ENCODE results near the gene KCTD21.
A peak's percentile ranks its signal among the peaks of the same experiment; 100 is the strongest.

Gene KCTD21

DNA sequence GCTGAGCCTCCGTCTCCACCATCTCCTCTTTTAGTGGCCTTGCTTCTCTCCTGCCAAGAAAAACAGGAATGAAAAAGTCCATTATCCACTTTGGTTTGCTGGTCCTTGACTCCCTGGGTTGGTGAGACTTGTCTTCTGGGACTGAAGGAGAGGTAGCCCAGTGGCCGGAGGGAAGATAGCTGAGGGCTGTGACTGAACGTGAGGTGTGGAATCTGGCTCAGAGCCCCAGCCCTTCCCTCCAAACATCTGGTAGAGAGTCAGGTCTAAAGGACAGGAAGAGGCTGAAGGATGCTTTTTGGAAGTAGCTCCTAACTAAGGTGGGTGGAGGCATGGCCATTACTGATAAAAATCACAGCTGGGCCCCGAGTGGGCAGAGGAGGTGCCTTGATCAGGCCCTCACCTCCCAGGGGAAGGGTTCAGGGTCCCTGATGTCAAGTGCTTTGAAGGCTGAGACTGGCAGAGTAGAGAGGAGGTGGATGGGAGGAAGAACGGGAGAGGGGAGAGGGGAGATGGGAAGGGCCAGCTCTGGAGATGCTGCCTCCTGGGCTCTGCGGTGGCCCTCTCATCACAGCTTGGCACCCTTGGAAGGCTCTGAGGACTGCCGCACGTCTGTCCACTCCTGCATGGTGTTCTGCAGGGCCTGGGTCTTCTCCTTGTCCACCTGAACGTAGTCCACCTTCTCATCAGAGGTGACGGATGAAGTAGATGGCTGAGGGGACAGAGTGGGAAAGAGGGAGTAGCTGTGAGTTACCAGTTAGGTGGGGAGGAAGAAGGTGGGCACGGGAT, 30.5 kb upstream of the KCTD21 start:
- DNase-seq (ENCODE audit: low read depth): no peak

DNA sequence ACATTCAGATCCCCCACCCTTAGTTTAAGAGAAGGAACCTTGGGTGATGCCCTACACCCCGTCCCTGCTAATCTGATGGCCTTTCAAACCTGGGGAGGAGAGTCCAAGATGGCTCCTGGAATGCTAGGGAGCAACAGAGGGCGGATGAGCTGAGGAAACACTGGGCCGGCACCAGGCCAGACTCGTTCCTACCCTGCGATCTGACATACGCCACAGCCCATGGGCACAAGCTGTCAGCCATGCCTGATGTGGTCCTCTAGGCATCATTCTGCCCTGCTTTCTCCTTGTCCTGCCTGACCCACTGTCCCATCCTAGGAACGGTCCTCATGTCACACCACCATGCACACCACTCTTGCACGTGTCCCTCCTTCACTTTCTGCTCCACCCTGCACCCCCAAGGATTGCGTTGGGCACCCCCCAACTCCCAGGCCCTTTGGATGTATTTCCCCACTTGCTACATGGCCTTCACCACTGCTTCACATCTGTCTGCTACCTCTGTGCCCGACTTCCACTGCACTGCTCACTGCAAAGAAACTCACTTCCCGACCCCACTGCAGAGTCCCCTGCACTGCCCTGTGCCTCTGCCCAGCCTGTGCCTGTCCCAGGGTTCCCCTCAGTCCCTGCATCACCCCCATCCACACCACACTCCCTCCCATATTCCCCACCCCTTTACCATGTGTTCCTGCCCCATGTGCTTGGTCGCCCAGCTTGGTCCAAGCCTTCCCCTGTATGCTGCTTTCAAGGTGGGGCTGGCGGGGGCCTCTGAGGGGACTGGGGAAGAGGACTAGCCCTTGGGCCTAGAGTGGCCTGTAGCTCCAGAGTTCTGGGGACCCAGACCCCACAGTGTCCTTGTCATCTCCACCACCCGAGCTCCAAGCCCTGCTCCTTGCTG, 29.5 kb upstream of the KCTD21 start:
- no peak for DNase-seq (ENCODE audit: low read depth)

DNA sequence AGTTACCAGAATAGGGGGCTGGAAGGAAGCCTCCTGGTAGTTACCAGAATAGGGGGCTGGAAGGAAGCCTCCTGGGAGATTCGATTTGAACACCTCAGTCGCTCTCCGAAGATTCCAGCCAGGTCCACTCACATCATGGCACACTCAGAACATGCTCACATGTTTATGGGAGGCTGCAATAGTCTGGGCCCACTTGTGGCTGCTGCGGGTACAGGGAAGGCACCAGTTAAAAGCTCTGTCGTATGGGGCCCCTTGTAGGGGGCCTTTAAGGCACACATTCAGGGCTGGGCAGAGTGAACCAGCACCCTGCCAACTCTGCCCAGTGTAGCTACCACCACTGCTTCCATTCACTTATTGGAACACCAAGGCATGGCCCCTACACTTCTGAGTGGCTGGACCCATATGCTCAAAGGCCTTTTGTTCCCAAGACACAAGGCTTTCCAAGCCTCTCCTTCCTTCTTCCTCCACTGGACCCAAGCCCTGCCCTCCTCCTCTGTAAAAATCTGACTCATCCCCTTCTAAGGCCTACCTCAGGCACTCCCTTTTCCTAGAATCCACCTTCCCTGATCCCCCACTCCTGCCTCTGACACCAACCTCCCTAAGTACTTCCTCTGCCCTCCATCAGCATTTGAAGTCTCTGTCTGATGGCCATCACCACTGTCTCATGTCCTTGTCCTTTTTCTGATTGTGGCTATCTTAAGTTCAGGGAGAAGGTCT, 28.3 kb upstream of the KCTD21 start:
- no peak for DNase-seq (ENCODE audit: low read depth)

DNA sequence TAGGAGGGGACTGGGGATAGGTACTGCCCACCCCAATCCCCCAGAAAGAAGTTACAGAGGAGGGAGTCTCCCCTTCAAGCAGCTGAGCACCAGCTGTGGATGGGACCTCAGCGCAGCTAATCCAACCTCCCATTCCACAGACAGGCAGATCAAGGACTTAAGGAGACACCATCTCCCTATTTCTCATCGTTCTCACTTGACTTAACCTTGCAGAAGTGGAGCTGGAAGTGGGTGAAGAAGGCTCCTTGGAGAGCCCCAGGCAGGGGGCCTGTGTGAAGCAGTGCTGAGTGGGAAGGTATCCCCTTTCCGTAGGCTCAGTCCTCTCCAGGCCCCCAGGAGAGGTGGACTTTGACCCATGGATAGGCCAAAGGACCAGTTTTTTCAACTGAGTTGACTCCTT, 27.6 kb upstream of the KCTD21 start:
- DNase-seq (ENCODE audit: low read depth): no peak

DNA sequence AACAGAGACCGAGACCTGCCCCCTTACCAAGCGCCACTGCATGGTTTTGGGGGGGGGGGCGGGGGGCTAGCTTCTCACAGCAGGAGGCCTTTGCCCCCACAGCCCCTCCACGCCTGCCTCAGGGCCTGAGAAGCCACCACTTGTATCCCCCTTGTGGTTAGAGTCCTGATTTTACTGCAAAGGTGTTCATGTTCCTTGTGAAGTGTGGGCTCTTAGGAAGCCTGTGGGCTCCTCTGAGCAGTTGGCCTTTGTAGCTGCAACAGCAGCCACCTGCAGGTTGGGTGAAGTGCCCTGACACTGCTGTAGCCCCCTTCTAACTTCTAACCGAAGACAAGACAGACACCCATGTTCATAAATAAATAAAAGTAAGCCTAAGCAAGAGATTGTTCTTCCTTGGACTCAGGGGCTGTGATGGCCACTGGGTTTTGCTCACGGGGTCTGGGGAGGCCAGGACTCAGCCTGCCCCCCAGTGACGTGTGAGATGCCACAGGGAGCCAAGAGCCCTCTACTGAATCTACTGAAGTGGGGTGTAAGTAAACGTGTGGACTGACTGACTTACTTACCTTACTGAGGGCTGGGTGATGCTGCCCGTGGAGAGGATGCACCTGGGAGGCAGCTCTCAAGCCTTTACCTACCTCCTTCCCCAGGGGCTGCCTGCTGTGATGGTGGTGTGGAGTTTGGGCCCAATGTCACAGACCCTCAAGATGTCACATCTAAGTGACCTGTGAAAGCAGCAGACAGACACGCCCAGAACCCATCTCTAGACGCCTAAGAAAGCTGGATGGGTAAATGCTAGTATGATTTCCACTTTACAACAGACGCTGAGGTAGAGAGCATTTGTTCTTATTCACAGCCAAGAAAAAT, 26.1 kb upstream of the KCTD21 start:
- no peak for DNase-seq (ENCODE audit: low read depth)

DNA sequence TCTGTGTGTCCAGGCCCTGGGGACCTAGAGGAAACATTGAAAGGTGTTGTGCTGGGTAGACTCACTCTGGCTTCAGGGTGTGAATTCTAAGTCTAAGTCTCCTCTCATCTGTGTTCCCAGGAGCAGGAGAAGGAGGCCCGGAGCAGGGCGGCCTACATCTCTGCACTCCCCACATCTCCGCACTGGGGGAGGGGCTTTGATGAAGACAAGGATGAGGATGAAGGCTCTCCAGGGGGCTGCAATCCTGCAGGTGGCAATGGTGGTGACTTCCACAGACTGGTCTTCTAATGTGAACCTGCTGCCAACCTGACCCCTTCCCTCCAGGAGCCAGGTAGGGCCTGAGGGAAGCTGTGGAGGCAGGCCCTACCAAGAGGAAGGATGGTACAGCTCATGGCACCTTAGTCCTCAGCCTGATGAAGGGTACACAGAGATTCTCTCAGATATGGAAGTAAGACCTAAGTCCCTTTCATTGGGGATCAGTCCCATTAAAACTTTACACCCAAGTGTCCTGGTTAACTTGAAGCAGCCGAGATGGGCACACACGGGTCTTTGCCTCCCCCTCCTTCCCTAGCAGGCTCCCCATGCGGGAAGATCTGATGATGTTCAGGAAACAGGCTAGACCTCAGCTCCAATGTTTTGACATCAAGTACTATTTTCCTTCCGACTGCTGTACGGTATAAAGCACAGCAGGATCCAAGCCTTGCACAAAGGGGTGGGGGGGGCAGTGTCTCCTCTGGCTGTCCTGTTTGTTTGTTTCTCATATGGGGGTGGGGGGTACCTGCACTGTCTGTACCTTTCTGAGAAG, 25.3 kb upstream of the KCTD21 start:
- no peak for DNase-seq (ENCODE audit: low read depth)

DNA sequence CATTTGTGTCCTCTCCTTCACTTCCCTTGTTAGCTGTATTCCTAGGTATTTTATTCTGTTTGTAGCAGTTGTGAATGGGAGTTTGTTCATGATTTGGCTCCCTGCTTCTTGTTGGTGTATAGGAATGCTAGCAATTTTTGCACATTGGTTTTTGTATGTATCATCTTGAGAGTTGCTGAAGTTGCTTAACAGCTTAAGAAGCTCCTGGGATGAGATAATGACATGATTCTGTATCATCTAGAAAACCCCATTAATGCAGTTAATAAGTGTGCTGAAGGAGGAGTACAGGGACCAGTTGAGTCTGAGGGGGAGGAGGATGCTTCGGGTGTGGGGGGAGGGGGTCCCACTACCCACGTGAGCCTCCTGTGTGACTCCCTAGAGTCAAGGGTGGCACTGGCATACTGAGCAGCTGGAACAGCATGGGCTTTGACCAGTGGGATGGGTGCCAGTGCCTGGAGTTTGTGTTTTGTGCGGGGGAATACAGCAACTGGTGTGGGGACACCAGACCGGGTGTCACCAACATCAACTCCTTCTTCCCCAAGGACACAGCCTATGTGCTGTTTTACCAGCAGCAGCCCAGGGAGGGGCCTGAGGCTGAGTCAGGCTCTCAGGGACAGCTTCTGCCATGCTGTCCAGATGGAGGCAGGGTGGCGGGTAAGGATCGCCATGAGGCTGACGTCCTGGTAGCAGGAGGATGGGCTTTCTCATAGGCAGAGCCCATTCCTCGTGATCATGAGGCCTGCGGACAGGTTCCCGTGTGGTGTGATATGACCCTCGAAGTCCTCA, 24.4 kb upstream of the KCTD21 start:
- DNase-seq (ENCODE audit: low read depth): no peak

DNA sequence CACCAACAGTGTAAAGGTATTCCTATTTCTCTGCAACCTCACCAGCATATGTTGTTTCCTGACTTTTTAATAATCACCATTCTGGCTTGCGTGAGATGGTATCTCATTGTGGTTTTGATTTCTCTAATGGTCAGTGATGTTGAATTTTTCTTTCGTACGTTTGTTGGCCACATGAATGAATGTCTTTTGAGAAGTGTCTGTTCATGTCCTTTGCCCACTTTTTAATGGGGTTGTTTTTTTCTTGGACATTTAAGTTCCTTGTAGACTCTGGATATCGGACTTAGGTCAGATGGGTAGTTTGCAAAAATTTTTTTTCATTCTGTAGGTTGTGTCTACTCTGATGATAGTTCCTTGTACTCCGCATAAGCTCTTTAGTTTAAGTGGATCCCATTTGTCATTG, 23.1 kb upstream of the KCTD21 start:
- no peak for DNase-seq (ENCODE audit: low read depth)

DNA sequence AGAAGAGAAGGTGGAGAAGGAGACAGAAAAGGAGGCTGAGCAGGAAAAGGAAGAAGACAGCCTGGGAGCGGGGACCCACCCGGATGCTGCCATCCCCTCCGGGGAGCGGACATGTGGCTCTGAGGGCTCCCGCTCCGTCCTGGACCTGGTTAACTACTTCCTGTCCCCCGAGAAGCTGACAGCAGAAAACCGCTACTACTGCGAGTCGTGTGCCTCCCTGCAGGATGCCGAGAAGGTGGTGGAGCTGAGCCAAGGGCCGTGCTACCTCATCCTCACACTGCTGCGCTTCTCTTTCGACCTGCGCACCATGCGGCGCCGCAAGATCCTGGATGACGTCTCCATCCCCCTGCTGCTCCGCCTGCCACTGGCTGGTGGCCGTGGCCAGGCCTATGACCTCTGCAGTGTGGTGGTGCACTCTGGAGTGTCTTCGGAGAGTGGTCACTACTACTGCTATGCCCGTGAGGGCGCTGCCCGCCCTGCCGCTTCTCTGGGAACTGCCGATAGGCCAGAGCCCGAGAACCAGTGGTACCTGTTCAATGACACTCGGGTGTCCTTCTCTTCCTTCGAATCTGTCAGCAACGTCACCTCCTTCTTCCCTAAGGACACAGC, 21.7 kb upstream of the KCTD21 start:
- no peak for DNase-seq (ENCODE audit: low read depth)

DNA sequence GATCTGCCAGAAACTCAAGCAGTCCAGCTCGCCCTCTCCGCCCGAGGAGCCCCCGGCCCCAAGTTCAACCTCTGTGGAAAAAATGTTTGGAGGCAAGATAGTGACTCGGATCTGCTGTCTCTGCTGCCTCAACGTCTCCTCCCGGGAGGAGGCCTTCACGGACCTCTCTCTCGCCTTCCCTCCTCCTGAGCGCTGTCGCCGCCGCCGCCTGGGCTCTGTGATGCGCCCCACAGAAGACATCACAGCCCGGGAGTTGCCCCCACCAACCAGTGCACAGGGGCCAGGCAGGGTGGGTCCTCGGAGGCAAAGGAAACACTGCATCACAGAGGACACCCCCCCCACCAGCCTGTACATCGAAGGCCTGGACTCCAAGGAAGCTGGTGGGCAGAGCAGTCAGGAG, 21.1 kb upstream of the KCTD21 start:
- DNase-seq (ENCODE audit: low read depth): no peak

DNA sequence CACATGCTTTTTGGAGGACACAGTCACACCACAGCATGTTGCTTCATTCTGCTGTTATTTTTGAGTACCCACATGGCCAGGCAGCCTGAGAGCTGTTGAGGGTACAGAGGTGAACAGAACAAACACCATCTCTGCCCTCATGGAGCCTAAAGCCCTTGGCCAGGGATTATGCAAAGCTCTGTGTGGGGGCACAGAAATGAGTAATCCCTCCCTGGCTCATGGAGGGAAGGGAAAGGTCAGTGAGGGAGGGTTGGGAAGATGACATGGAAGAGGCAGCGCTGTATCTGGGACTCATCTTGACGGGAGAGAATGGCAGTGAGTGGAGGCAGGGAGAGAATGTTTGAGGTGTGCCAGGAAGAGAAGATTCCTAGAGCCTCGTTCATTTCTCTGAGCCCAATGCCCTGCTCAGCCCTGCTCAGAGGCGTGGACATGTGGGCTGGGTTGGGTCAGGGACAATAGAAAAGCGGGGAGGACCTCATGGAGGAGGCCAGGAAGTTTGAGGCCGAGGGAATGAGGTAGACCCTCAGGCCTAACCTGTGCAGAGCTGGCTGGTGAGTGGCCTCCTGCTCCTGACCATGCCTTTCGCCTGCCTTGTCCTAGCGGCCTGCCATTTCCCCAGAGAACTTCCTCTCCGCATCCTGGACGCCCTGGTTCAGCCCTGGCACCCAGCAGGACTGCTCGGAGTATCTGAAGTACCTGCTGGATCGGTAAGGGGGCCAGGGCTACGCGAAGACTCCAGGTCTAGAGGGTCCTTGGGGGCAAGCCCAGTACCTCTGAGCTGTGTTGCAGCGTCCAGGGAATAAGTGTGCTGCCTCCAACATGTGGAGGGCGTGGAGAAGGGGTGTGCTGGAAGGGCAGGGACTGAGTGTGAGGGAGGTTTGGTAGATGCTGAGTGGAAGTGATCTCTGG, 20.1 kb upstream of the KCTD21 start:
- no peak for DNase-seq (ENCODE audit: low read depth)

DNA sequence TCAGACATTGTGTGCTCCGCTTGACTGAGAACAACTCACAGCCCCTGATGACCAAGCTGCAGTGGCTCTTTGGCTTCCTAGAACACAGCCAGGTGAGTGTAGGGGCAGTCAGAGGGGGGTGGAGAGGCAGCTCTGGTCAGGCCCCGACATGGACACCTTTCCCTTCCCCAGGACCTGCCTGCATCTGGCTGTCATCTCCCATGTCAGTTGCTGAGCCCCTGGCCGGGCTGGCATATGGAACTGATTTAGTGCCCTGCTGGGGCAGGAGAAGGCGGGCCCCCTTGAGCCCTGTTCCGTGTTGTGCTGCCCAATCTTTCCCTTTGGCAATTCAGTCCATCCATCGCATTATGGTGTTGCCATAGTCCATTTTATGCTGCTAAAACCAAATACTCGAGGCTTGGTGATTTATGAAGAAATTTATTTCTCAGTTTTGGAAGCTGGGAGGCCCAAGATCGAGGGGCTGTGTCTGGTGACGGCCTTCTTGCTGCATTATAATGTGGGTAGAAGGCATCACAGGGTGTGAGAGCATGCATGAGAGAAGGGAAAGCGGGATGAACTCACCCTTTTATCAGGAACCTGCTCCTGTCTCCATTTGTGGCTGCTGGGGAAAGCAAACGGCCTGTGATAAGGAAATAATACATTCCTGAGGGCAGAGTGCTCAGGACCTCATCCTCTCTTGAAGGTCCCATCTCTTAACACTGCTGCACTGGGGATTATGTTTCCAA, 19.3 kb upstream of the KCTD21 start:
- DNase-seq (ENCODE audit: low read depth): no peak

DNA sequence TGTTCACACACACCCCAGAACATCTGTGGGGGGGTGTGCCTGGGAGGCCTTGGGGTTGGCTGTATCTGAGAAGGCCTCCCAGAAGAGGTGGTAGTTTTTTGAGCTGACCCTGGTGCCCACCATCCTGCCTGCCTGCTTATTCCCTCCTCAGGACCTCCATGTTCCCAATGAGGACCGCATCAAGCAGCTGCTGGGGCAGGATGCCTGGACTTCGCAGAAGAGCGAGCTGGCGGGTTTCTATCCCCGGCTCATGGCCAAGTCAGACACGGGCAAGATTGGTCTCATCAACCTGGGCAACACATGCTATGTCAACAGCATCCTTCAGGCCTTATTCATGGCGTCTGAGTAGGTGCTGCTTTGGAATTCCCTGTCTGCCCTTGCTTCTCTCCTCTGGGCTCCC, 17.3 kb upstream of the KCTD21 start:
- DNase-seq (ENCODE audit: low read depth): no peak

DNA sequence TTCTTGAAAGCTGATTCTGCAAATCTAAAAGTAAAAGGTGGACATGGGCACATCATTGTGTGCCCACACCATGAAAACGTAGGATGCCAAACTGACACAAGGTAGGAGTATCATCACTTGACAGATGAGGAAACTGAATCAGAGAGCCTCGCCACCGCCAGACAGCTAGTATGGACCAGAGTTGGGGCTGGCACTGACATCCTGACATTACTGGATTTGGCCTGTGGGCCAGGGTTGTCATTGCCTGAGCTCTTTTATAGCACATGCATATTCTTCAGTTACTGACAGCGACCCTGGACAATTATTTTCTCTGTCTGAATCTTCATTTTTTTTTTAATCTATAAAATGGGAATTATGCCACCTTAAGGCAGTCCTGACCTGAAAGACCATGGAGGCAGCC, 16.8 kb upstream of the KCTD21 start:
- DNase-seq (ENCODE audit: low read depth): no peak

DNA sequence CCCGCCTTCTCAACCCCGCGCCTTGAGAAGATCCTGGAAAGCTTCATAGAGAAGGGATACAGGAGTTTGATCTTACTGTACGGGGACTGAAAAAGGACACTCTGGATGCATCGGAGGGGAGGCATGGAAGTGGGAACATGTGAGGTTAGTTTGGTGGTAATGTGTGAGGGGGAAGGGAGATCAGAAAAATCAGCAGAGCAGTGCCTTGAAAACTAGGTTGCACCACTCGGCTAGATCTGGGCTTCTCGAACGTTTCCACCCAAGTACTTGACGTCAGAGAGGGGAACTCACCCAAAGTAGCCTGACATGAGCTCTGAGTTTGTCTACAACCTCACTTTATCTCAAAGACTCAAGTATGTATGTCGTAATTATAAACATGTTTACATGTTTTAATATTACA, 14.8 kb upstream of the KCTD21 start:
- peak; percentile 38 for DNase-seq (ENCODE audit: low read depth)

DNA sequence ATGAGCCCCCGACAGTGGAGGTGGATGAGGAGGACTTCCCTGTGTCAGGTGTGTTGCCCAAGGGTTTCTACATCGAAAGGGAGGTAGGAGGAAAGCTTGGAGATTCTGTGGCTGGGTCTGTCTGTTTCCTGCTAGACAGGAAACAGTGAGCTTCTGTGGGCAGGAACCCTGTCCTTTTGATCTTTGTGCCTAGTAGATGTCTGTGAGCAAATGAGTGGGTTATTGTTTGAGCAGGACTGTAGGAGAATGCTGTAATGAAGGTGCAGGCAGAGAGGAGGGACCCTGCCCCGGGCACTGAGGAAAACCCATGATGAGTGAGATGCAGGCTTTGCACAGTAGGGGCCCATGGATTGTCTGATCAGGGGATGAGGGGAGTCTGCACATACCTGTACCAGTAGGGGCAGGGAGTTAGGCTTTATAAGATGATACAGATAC, 14.3 kb upstream of the KCTD21 start:
- DNase-seq (ENCODE audit: low read depth): peak; percentile 27

DNA sequence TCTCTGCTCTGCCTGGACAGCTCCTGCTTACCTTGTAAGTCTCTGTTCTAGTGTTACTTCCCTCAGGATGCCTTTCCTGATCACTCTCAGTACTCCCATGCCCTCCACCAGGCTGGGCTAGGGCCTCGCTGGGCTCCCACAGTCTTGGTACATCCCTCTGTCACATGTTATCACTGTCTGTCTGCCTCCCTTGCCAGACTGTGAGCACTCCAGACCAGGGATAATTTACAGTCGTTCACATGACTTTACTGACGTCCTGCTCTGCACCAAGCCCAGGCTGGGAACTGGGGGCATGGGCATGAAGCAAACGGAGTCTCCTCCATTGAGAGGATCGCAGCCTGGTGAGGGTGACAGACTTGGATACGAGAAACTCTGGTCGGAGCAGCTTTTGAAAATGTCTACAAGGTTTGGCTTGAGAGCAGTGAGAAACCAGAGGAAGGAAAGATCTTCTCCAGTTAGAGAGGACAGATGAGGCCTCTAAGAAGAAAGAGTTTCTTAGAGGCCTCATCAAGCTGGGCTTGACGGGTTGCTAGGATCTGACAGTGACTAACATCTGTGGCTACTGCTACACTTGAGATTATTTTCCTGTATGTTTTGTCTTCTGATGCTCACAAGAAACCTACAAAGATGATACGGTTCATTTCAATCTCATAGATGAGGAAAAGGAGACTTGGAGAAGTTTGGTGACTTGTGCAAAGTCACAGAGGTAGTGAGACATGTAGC, 12.8 kb upstream of the KCTD21 start:
- no peak for DNase-seq (ENCODE audit: low read depth)
